Left lobe of liver (tissue), 2 donors: Measurements from ENCODE around the gene RBL1. TPM values are rescaled to one million over a fixed set of nuclear protein-coding genes. Genes with fewer than 3 reads are reported as not detected.
A peak's percentile ranks its signal among the peaks of the same experiment; 100 is the strongest.
"Not testable (repeated sequence)": the region's sequence is repeated elsewhere in the genome, so short reads cannot be mapped to it uniquely, and the experiment has no call there.

Experiments used
- ATAC-seq: fragments of 200-7000 bp; cut with Tn5 transposase; one replicate; pipeline ENCODE4 v1.9.1; 2020; ENCODE audit warnings: mild to moderate bottlenecking, moderate library complexity
- DNase-seq: peaks from one replicate; pipeline ENCODE4 v3.0.0-alpha.2; 2020; ENCODE audit warnings: low spot score
- total RNA-seq: library from RNA; stranded (reverse); gene quantifications from one replicate; pipeline ENCODE4 v1.2.1, GENCODE V29; 2021
- donor health status: DM: no; HTN: no; CAD: no; lungs with moderate emphysema.
- donor health status: DM: no; HTN: yes; CAD: no.

Gene RBL1
- 2.2 TPM for total RNA-seq

GRCh38 chr20:37095599-37096414 is at the start of gene RBL1:
Gene RBL1, minus strand, starts transcription at chr20:37095997. Its CDS starts 69 bp downstream, at chr20:37095928.
- ATAC-seq (peak; percentile 91), DNase-seq (peak; percentile 85)

- ATAC-seq (no peak), DNase-seq (no peak)
These were observed 49.1 kb upstream of the RBL1 start for GRCh38 chr20:37144856-37145404.

DNA sequence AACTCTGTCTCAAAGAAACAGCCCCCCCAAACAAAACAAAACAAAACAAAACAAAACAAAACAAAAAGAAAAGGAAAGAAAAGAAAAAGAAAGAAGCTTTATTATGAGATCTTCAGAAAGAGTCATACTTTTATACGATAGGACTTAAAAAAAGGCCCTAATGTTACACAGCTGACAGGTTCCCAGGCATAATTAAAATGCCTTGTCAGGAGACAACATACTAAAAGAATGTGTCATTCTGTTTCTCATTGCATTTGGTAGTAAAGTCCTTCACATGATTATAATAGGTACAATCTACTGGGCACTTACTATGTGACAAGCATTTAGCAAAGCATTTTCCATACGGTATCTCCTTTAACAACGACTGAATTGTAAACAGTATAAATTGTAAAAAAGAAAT is 46.9 kb upstream of the RBL1 start:
- DNase-seq, result no peak
- ATAC-seq, result no peak

- ATAC-seq (no peak), DNase-seq (no peak)
These were observed 41.8 kb upstream of the RBL1 start for GRCh38 chr20:37137547-37137946.

DNA sequence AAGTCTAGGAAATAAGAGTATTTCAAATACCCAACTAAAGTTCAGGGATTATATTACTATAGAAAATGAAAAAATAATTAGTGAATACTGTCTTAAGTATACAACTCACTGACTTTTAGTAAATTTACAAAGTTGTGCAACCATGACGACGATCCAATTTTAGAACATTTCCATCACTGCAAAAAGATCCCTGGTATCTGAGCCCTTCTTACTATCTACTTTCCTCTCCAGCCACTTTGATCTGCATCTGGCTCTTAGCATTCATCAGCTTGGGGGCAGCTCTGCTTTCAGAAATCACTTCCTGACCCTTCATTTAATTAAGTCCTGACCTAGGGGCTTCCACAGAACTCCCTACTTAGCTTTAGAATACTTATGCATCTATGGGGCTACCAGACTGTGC is 38.2 kb upstream of the RBL1 start:
- ATAC-seq (no peak), DNase-seq (no peak)

DNA sequence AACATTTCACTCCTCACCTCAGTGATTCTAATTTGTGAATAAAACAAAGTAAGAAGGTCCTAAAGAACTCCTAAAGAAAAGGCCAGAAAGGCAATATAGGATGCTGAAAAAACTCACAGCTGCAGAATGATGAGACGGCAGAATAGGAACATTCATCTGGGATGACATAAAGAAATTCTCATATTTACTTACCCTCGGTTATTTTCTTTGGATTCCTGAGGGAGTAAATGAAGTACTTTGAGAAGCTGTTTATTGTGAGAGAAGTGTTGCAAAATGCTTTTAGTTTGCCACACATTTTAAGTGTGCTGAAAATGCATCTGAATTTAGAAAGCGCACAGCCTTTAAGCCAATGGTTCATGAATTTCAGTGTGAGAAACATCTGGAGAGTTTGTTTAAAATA is 35.7 kb upstream of the RBL1 start:
- no peak for ATAC-seq
- no peak for DNase-seq

DNA sequence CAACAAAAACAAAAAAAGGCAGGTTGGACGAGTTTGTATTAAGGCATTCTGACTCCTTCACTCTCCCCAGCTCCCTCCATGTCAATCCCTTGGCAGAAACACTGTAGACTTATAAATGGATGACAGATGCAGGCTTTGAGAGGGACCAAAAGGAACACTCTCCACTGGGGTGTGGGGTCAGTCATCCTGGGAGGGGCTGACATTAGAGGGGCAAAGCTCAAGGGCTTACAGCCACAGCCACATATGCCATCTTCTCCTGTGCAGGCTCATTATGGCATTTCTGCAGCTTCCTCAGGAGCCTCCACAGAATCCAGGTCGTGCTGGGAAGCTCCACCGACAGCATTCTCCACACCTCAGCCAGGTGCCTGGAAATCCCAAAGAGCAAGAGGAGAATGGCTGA is 33.0 kb upstream of the RBL1 start:
- no peak for ATAC-seq
- no peak for DNase-seq

DNA sequence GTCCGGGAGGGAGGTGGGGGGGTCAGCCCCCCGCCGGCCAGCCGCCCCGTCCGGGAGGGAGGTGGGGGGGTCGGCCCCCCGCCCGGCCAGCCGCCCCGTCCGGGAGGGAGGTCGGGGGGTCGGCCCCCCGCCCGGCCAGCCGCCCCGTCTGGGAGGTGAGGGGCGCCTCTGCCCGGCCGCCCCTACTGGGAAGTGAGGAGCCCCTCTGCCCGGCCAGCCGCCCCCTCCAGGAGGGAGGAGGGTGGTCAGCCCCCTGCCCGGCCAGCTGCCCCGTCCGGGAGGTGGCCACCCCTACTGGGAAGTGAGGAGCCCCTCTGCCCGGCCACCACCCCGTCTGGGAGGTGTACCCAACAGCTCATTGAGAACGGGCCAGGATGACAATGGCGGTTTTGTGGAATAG is 30.5 kb upstream of the RBL1 start:
- not testable (repeated sequence) for ATAC-seq, DNase-seq

GRCh38 chr20:37123441-37123840 is 27.6 kb upstream of the RBL1 start:
- ATAC-seq (no peak), DNase-seq (no peak)

GRCh38 chr20:37120497-37120896 is 24.7 kb upstream of the RBL1 start:
- DNase-seq, result no peak

DNA sequence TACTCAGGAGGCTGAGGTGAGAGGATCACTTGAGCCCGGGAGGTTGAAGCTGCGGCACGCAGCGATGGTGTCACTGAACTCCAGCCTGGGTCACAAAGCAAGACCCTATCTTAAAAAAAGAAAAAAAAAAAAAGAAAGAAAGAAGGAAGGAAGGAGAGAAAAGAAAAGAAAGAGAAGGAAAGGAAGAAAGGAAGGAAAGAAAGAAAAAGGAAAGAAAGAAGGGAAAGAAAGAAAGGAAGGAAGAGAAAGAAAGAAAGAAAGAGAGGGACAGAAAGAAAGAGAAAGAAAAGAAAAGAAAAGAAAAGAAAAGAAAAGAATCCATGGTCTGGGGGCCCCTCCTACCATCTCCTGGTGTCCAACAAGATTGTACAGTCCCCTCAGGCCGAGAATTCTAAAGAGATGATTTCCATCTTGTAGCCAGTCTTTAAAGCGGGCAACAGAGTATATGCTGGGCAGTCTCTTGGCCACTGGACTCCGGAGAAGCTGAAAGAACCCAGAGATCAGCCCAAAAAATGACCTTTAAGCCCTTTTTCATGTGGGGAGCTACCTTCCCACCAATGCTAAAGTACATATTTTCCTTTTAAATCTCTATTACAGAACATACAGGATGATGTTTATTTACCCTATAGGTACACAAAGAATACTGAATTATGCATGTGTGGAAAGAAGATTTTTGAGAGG is 23.7 kb upstream of the RBL1 start:
- DNase-seq, result no peak
- ATAC-seq, result no peak

More at GRCh38 chr20:37120497-37120896, 24.7 kb upstream of the RBL1 start:
- ATAC-seq, result no peak

DNA sequence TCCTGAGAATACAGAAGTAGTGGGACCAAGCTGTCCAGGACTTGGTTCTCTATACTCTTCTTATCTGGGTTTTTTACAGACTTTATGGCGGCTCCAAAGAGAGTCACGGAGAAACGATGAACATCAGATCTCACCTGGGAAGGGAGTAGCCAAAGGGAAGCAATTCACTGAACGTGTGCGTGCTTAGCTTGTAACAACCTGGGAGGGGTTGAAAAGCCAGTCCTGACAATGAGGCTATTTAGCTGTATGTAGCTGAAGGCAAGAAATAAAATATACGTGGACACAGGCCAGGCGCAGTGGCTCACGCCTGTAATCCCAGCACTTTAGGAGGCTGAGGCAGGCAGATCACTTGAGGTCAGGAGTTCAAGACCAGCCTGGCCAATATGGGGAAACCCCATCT is 18.2 kb upstream of the RBL1 start:
- DNase-seq, result no peak
- no peak for ATAC-seq

DNA sequence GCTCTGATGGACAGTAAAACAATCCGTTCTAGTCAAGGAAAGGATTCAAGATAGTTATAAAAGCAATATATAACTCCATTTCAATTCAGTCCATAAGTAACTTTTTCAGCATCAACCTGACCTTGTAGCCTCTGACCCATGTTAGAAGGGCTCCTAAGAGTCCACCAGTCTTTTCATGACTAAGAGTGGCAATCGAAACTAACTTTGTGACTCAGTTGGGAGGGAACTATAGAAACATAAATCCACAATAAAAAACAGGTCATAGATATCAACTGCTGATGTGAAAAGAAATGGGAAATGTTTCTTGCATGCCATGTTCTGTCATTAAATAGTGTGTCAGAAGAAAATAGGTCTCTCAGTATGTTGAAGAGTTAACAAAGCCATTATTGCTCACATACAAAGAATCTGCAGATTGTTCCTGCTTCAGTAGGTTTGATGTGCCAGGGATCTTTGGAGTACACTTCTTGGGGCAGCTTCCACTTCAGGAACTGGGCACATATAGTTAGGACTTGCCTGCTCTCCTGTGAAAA is 16.2 kb upstream of the RBL1 start:
- DNase-seq (no peak), ATAC-seq (no peak)

DNA sequence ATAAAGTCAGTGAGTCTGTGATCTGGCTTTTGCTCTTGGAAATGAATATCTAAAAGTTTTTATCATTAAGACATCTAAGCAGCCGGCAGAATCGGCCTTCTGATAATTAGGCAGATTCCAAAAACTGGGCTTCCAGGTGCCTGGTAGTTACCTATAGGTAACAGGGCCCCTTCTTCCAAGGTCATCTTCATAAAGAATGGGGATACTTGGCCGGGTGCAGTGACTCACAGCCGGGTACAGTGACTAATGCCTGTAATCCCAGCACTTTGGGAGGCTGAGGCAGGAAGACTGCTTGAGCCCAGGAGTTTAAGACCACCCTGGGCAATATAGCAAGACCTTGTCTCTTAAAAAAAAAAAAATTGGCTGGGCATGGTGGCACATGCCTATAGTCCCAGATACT is 12.9 kb upstream of the RBL1 start:
- DNase-seq (no peak), ATAC-seq (no peak)

DNA sequence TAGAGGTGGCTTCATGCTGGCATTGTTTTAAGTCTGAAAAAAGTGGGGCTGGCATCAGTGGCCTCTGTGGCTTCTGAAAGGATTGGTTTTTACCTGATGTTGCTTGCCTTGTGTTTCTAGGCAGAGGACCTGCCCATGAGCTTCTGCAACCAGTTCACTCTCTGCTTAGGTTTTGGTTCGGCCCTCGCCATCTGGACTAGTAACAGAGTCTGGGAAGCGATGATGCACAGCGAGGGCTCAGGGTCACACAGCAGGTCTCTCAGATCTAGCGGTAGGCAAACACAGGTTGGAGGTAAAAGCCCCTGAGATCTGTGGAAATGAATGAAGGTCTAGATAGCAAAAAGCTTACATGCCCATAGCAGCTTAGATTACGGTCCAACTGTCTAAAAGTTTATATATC is 6.8 kb upstream of the RBL1 start:
- ATAC-seq (no peak), DNase-seq (no peak)

DNA sequence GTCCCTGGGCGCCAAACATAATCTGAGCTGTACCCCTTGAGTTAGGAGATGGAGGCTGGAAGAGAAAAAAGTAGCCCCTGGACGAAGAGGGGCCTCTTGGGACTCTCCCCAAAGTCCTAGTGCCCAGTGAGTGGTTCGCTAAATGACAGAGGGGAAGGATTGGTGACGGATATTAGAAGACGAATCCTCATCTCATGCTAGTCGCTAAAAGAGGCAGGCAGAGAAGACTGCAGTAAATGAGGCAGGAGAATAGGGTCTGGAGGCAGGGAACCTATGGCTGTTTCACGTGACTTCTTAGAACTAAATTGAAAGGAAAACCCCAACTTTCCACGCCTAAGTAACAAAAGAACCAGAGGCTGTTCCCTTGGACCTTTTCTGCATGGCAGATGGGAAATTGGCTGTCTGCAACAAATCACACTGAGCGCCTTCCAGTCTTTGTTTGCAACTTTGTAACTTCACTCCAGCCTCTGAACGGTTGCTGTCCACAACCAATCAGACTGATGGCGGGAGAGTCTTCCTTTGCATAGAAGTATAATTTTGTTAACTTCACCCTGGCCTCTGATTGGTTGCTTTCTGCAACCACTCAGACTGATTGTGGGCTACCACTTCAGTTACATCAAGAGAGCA is 731 bp upstream of the RBL1 start:
- DNase-seq, result no peak
- ATAC-seq, result no peak

DNA sequence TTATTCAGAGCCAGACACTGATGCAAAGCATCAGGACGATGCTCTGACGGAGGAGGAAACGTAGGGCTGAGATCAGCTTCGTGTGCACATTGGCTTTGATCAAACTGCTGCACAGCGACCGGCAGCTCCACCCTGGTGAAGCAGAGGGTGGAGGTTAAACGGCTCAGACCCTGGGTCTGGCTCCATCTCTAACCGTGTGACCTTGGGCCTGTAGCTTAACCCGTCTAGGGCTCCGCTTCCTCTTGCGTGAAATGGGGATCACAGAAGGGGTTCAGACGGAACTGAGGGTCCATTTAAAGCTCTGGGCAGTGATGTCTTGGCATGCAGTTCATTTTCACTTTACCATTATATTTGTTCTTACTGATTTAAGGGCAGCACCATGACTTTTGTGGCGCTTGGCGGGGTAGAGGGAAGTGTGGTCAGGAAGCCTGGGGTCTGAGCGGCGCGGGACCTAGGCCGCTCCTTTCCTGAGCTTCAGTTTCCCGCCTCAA is 644 bp downstream of the RBL1 start:
- no peak for DNase-seq
- ATAC-seq, result peak; percentile 42

DNA sequence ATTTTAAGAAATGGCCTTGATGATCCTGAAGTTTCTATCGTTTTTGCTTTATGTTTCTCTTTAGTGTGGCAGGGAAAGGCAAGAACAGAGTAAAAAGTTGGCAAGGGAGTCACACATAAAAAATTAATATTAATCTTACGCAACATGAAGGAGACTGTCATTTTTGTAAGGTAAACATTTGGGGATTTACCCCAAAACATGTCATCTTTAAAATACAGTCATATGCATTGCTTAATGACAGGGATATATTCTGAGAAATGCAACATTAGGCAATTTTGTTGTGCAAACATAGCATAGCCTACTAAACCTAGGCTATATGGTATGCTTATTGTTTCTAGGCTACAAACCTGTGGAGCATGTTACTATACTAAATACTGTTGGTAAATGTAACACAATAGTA is 5.4 kb downstream of the RBL1 start:
- DNase-seq, result no peak

DNA sequence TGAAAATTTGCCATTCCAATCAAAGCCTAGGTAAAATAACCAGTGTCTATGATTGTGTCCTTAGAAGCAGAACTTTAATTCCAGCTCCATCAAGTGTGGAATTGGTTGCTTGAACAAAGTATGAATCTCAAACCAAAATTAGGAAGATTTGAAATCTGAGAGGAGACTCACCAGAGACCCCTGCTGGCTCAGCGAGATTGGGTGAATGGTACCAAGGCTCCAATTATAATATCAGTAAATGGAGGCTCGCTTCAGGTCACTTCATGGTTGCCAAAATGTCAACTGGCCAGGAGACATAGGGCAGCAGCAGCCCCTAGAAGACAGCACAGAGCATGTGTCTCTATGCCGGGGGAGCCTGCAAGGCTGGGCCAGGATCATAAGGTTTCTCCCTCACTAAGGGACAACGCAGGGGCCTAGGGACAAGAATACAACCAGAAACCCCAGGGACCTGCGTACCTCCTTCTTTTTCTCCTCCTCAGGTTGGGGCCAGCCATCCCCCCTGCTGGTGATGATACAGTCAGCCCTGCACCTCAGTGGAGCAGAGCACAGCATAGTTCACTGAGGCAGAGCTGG is 14.0 kb downstream of the RBL1 start:
- ATAC-seq, result peak; percentile 79
- no peak for DNase-seq

More for the DNA sequence above, 5.4 kb downstream of the RBL1 start:
- no peak for ATAC-seq

GRCh38 chr20:37077009-37077408 is 18.8 kb downstream of the RBL1 start:
- ATAC-seq (no peak), DNase-seq (no peak)
